Measurements from ENCODE around the gene ERICH6. TPM values are rescaled to one million over a fixed set of nuclear protein-coding genes. Genes with fewer than 3 reads are reported as not detected.
A peak's percentile ranks its signal among the peaks of the same experiment; 100 is the strongest.

Gene ERICH6
- total RNA-seq, result 0.29 TPM
- long read RNA-seq, result 0 reads

DNA sequence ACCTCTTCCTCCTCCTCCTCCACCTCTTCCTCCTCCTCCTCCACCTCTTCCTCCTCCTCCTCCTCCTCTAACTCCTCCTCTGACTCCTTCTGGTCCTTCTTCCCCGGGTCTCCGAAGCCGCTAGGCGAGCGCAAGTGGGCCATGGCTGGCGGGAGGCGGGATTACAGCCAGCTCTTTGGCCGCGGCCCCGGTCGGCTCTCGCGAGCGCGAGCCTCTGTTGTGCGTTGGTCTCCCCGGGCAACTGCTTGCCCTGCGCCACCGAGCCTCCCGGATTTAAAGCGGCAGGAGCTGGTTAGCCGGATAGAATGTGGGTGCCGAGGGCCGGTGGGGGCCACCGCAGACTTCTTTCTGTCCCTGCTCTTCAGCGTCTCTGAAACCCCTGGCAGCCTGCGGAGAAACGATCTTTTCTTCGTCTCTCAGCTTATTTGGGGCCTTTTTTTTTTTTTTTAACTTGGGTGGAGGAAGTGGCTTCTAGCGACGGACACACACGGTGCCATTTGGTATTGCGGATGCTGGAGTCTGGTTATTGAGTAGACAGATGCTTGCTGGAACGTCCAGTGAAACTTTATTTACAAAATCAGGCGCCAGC lies at the start of gene ERICH6:
TSS of gene ERICH6 (minus strand) at position 165 of the 589 bp plus-strand sequence. CDS start at position 143, 22 bp downstream.
- DNase-seq (ENCODE audit: low spot score), result peak; percentile 97

DNA sequence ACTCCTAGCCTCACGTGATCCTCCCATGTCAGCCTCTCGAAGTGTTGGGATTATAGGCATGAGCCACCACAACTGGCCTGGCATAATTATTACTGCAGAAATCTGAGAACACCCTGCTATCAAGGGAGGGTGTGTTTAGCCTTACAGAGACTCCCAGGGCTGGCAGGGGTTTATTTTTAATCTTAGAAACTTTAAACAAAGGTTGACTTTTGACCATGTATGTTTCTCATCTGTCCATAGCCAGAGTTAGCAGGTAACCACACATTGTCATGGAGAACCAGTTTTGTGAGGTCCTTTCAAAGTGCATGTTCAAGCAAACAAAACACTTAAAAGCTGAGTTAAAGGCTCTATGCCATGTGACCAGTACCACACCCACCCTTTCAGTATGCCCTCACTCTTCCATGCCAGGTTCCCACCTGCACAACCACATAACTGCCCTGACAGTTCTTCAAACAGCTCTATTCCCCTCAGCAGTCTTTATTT lies 48.1 kb upstream of the ERICH6 start:
- DNase-seq (ENCODE audit: low spot score), result no peak

GRCh38 chr3:150749255-150749654 lies 45.5 kb upstream of the ERICH6 start:
- DNase-seq (ENCODE audit: low spot score), result no peak

DNA sequence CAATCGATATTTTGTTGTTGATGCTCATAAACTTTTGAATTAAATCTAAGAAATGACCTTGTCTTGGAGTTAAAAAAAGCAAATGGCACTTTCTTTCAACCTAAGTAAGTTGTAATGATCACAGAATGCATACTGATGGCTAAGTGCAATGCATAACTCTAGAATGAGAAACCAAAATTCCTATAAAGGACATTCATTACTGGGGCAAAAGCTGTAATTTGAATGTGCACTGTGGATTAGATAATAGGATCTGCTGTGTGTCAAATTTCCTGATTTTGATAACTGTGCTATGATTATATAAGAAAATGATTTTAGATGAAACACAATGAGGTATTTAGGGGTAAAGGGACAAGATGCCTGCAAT lies 44.9 kb upstream of the ERICH6 start:
- DNase-seq (ENCODE audit: low spot score), result no peak

DNA sequence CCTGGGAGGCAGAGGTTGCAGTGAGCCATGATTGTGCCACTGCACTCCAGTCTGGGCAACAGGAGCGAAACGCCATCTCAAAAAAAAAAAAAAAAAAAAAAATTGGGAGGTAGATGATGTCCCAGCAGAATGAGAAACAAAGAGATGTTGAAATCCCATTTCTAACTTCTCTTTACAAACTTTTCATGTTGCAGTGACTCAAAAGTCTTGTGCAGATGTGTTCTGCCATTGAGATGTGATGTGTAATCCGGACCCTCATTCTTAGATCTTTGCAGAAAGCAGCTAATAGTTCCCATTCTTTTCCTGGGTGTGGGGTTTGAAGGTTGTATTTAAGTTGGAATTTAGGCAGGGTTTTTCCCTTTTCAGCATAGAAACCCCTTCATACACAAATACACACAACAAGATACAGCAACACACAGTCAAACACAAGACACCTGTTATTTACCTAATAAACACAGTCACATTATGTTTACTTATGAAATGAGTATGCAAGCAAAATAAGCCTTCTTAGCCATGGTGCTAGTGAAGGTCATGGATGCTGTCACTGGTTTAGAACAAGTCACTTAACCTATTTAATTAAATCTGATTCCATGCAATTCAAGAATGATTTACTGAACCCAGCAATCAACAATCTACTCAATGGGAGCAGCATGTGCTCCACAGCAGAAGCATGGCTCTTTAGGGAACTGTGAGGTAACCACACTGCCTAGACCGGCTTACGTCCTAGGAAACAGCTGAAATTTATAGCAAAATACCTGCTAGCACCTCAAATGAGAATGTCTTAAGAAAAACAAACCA lies 44.4 kb upstream of the ERICH6 start:
- no peak for DNase-seq (ENCODE audit: low spot score)

DNA sequence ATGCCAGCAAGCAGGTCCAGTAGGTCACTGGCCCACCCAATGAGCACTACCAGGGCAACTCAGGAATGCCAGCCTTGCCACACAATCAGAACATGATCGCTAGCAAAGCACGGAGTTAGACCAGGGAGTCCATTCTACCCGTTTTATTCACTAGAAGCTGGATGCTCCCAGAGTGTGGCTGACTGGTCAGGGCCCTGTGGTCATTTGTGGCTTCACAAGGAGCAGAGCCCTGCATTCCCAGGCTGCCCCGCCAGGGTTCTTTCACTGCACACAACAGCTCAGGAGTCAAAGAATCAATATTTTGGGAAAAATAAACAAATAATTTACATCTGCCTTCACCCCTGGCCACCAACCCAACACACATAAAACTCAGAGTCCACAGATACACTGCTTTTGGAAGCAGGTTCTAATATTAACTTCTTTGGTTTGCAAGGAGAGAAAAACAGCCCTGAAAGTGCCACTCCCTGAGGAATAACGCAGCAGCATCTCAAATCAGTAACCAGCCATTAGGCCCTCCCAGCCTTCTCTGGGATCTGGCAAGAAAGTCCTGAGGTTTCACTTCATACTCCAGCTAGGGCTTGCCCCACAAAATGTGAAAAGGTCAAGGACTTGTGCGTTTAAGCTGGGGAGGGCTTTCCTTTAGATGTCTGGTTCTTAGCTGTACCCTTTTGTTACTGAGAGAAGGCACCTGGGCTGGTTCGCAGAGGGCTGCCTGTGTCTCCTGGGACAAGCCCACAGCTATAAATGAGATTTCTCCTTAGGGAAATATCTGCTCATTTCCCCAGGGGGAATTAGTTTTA lies 43.3 kb upstream of the ERICH6 start:
- DNase-seq (ENCODE audit: low spot score), result no peak

DNA sequence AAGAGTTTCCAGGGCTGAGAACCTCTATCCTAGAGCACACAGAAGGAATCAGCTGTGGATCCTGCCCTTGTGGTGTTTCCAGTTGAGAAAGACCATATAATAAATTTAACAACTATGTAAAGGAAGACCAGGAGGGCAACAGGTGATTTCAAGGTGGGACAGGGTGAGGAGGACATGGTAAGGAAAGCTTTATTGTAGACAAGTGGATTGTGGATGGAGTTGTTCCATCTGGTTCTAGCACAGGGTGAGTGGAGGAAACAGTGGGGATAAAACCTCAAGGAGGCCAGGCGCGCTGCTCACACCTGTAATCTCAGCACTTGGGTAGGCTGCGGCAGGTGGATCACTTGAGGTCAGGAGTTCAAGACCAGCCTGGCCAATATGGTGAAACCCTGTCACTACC lies 42.1 kb upstream of the ERICH6 start:
- no peak for DNase-seq (ENCODE audit: low spot score)

- DNase-seq (ENCODE audit: low spot score), result no peak
These were observed 41.1 kb upstream of the ERICH6 start for GRCh38 chr3:150744919-150745211.

DNA sequence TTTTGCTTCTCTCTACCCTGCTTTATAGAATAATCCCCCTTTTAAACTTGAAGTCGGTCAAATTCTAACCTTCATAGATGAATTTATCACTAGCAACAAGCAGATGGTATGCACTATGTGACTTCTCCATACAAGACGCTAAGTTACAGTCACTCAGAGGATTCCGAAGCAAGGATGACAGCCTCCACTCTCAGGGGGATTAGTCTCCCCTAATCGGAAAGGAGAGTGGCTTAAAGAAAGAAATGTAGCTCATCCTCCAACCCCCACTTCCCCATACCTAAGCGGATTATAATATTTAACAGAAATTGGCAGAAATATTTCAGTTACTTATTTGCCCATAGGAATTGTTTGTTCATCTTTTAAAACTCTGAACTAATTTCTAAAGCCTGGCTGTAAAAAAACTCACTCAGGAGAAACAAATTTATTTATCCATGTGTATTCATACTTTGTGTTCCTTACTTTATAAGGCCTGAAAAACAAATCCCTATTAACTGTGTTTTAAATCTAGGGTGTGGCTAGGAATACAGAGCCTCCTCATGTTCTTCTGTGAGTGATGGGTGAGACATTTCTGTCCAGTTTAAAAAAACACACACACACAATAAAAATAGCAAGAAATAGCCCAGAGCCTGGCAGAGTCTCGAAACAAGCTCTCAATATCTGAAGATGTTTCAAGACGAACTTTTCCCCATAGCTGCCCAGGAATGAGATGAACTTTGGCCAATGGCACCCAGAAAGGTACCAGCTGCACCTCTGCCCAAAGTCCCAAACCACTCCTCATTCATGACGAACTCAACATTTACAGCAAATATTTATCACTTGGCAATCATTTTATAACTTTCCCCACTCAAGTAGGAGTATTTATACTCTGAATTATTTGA lies 40.6 kb upstream of the ERICH6 start:
- DNase-seq (ENCODE audit: low spot score), result no peak

GRCh38 chr3:150743508-150743907 lies 39.8 kb upstream of the ERICH6 start:
- DNase-seq (ENCODE audit: low spot score), result no peak

DNA sequence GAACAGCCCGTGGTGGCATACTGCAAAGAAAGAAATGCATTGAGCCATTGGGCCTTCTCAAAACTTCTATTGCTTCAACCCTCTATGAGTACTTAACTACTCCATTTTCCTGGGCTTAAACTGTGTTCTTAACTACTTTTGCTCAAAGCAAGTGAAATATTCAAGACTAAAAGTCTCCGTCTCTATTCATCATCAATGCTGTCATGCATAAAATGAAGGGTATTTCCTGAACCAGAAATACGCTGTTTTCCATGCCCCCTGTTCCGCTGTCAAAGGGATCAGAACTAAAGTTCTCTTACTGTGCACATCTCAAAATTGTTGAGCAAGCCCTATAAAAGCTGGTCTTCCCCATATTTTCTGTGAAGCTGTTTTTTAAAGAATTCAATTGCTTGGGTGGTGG lies 39.0 kb upstream of the ERICH6 start:
- no peak for DNase-seq (ENCODE audit: low spot score)

GRCh38 chr3:150742141-150742523 lies 38.4 kb upstream of the ERICH6 start:
- no peak for DNase-seq (ENCODE audit: low spot score)

GRCh38 chr3:150741497-150742140 lies 37.9 kb upstream of the ERICH6 start:
- no peak for DNase-seq (ENCODE audit: low spot score)

DNA sequence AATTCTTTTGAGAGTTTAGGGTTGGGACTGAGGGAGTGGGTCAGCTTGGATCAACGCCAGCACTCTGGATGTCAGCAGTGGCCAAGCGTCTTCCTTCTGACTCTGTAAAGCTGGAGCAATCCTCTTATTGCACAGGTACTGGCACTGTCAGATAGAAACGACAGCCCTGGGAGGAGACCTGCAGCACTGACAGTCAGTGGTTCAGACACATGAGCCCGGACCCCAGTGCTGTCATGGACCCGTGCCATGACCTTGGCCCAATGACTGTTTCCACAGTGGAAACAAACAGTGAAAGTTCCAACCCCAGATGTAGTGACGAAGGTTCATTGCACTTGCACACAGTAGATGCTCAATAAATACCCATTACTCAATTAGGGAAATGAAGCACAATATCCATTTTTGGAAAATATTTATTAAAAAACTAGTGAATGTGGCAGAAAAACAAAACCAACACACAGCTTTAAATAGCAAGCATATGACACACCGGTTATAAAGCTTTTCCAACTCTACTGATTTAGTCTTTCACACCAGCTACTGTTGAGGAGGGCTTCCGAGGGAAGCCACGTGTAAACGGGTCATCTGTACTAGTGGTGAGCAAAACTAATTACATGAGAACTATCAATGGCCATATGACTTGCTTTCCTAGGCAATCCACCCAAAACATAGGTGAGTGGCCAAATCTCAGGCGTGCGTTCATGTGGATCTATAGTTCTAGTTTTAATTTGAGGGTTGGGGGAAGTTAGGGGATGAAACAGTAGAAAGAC lies 37.2 kb upstream of the ERICH6 start:
- no peak for DNase-seq (ENCODE audit: low spot score)

DNA sequence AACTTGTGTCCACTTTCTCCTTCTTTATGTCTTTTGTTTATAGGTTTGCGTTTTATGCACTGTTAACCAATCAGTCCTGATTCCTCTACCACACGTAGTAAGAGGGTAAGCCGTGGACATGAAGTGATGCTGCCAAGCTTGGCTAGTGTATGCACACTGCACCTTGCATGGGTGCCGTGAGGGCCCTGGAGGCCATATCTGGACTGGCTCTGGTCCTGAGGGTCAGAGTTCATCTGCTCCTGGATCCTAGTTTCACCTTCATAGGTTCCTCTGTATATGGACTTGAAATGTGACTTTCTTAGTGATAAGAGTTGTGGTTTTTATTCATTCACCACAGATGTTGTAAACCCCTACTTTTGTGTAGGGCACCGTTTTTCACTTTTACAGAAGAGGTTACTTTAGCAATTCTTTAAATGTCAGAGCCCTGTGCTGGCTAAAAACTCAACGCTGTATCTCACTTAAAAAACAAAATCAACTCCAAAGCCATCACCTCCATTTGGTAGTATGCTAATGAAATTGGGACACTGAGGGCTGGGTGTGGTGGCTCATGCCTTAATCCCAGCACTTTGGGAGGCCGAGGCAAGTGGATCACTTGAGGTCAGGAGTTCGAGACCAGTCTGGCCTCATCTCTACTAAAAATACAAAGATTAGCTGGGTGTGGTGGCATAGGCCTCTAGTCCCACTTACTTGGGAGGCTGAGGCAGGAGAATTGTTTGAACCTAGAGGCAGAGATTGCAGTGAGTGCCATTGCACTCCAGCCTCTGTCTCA lies 36.3 kb upstream of the ERICH6 start:
- no peak for DNase-seq (ENCODE audit: low spot score)

DNA sequence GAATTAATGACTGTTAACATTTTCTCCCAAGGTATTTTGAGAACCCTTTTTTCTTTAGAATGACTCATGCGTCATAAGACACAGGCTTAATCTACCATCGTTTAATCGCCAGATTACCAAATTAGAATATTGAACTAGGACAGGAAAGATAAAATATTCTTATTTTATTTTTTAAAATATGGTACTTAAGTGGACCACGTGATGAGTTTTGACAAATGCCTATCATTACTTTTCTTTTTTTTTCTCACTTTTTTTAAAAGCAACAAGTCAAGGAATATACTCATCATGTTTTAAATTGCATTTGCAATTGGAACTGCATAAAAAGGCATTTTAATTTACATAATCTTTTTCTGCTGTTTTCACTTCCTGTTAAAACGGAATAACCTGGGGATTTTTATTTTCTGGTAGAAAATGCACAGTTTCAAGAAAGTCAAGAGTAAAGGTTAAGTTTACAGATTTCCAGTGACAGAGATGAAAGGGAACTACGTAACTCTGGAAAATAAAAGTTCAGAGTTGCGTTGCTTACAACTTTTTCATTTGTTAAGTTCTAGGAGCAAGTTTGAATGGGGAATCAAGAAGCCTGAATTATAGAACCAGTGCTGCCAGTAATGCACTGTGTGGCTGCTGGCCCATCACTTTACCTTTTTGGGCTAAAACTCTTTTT lies 35.6 kb upstream of the ERICH6 start:
- no peak for DNase-seq (ENCODE audit: low spot score)

DNA sequence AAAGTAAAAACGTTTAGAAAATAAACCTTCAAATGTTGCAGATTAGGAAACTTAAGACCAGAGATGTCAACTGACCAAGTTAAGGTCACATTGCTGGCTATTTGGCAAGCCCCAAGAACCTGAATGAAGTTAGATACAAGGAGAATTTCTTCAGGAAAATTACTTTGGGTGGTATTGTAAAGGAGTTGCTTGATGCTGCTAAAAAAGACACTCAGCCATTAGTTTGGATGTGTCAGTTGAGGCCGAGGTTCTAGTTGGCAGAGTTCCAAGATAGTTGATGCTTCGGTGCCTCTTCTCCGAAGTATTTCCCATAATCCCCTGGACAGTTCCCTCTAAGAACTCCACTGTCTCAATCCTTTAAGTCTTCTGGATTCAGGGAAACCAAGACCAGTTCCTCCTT lies 35.0 kb upstream of the ERICH6 start:
- no peak for DNase-seq (ENCODE audit: low spot score)

GRCh38 chr3:150737874-150738679 lies 34.4 kb upstream of the ERICH6 start:
- DNase-seq (ENCODE audit: low spot score), result no peak
